HEK293 (cell line): Measurements from ENCODE around the gene DNAJB5.

Experiments
- CTCF ChIP-seq: fragments of 450-650 bp; formaldehyde crosslinking; IDR thresholded peaks from 2 replicates; pipeline ENCODE4 v1.5.1; 2016; ENCODE audit warnings: missing biosample characterization, missing genetic modification characterization
- KLF16 ChIP-seq: fragments of 450-650 bp; formaldehyde crosslinking; IDR thresholded peaks from 2 replicates; pipeline ENCODE4 v1.5.1; 2017; ENCODE audit warnings: missing biosample characterization, missing genetic modification characterization
- TSHZ1 ChIP-seq: fragments of 450-650 bp; formaldehyde crosslinking; IDR thresholded peaks from 2 replicates; pipeline ENCODE4 v1.5.1; 2016; ENCODE audit warnings: missing biosample characterization, missing genetic modification characterization, borderline replicate concordance
- YY1 ChIP-seq: fragments of 450-650 bp; formaldehyde crosslinking; IDR thresholded peaks from 2 replicates; pipeline ENCODE4 v1.5.1; 2018; ENCODE audit warnings: missing biosample characterization, missing genetic modification characterization
- ZNF138 ChIP-seq: fragments of 450-650 bp; formaldehyde crosslinking; IDR thresholded peaks from 2 replicates; pipeline ENCODE4 v1.5.1; 2016; ENCODE audit warnings: missing biosample characterization, missing genetic modification characterization, borderline replicate concordance
- ZNF214 ChIP-seq: fragments of 450-650 bp; formaldehyde crosslinking; IDR thresholded peaks from 2 replicates; pipeline ENCODE4 v1.5.1; 2017; ENCODE audit warnings: missing biosample characterization, mild to moderate bottlenecking, missing genetic modification characterization, borderline replicate concordance
- ZNF266 ChIP-seq: fragments of 450-650 bp; formaldehyde crosslinking; IDR thresholded peaks from 2 replicates; pipeline ENCODE4 v1.5.1; 2016; ENCODE audit warnings: missing biosample characterization, missing genetic modification characterization, low read depth
- ZNF596 ChIP-seq: fragments of 450-650 bp; IDR thresholded peaks from 2 replicates; pipeline ENCODE4 v1.5.0; 2018; ENCODE audit warnings: missing biosample characterization, mild to moderate bottlenecking, missing genetic modification characterization, moderate library complexity
- ZNF629 ChIP-seq: fragments of 450-650 bp; formaldehyde crosslinking; IDR thresholded peaks from 2 replicates; pipeline ENCODE4 v1.5.1; 2017; ENCODE audit warnings: missing biosample characterization, missing genetic modification characterization
- ZNF747 ChIP-seq: fragments of 450-650 bp; formaldehyde crosslinking; IDR thresholded peaks from 2 replicates; pipeline ENCODE4 v1.5.1; 2016; ENCODE audit warnings: missing biosample characterization, missing genetic modification characterization

GRCh38 chr9:34963552-34963951 is 26.0 kb upstream of the DNAJB5 start:
- no peak for TF ChIP-seq ZNF138 (tag by site-specific recombination)
- no peak for TF ChIP-seq KLF16
- TF ChIP-seq CTCF (tag by site-specific recombination): no peak
- TF ChIP-seq ZNF747 (tag by site-specific recombination): no peak
- TF ChIP-seq TSHZ1 (tag by site-specific recombination): no peak
- TF ChIP-seq ZNF266 (tag by site-specific recombination): no peak
- no peak for TF ChIP-seq ZNF629 (tag by site-specific recombination)
- TF ChIP-seq YY1 (tag by site-specific recombination): no peak
- no peak for TF ChIP-seq ZNF596 (tag by site-specific recombination)
- no peak for TF ChIP-seq ZNF214 (tag by site-specific recombination)
